Measurements from ENCODE around the gene SLC7A6.

DNA sequence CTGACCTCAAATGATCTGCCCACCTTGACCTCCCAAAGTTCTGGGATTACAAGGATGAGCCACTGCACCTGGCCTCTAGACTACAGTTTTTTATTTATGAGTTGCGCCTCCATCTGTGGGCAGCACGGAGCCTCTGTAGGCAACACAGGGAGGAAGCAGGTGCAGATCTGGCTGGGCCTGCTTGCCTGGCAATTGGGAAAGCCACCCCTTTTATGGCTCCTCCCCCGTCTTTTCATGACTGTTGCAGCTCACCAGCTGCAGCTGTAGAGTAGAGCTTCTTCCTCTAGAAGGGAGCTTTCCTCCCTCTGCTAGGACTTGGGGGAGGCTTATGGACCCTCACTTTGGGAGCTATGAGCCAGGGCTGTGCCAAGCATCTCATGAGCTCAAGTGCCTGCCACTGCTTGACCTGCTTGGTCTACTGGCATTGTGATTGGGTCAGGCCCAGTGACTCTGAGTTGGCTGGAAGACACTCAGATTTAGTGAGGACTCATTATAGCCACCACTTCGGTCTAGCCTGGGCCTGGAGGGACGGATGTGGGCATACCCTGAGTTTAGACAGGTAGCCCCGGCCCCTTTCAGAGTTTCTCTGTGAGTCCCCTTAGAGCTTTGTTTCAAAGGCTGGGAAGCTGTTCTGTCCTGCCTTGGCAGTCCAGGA lies 6.9 kb upstream of the SLC7A6 start:
- TF ChIP-seq, protein P1, sequence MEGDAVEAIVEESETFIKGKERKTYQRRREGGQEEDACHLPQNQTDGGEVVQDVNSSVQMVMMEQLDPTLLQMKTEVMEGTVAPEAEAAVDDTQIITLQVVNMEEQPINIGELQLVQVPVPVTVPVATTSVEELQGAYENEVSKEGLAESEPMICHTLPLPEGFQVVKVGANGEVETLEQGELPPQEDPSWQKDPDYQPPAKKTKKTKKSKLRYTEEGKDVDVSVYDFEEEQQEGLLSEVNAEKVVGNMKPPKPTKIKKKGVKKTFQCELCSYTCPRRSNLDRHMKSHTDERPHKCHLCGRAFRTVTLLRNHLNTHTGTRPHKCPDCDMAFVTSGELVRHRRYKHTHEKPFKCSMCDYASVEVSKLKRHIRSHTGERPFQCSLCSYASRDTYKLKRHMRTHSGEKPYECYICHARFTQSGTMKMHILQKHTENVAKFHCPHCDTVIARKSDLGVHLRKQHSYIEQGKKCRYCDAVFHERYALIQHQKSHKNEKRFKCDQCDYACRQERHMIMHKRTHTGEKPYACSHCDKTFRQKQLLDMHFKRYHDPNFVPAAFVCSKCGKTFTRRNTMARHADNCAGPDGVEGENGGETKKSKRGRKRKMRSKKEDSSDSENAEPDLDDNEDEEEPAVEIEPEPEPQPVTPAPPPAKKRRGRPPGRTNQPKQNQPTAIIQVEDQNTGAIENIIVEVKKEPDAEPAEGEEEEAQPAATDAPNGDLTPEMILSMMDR (IDR thresholded peaks at IDR 0.05 in 2 of 3, conservative IDR thresholded peaks at IDR 0.05 in 1 of 3; ENCODE audit: borderline replicate concordance in 1 of 3, insufficient read depth in 1 of 3, low read depth in 2 of 3, low read length in 2 of 3), result no peak
- TF ChIP-seq POLR2AphosphoS5 (IDR thresholded peaks at IDR 0.05; ENCODE audit: low read depth, low read length) (no peak), YY1 (IDR thresholded peaks at IDR 0.05; ENCODE audit: extremely low read depth, insufficient replicate concordance, low read depth, low read length) (no peak), ZNF274 (IDR thresholded peaks at IDR 0.05; ENCODE audit: low read depth, low read length) (no peak), RAD21 (IDR thresholded peaks at IDR 0.05; ENCODE audit: low read depth) (no peak), SP1 (IDR thresholded peaks at IDR 0.05; ENCODE audit: low read depth) (no peak), CEBPB (IDR thresholded peaks at IDR 0.05; ENCODE audit: low read depth) (no peak), POLR2A (IDR thresholded peaks at IDR 0.05; ENCODE audit: borderline replicate concordance, extremely low read depth, insufficient read depth, insufficient read length) (no peak)
- TF ChIP-seq, protein P2, sequence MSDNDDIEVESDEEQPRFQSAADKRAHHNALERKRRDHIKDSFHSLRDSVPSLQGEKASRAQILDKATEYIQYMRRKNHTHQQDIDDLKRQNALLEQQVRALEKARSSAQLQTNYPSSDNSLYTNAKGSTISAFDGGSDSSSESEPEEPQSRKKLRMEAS (IDR thresholded peaks at IDR 0.05), result no peak
- TF ChIP-seq, protein P3, sequence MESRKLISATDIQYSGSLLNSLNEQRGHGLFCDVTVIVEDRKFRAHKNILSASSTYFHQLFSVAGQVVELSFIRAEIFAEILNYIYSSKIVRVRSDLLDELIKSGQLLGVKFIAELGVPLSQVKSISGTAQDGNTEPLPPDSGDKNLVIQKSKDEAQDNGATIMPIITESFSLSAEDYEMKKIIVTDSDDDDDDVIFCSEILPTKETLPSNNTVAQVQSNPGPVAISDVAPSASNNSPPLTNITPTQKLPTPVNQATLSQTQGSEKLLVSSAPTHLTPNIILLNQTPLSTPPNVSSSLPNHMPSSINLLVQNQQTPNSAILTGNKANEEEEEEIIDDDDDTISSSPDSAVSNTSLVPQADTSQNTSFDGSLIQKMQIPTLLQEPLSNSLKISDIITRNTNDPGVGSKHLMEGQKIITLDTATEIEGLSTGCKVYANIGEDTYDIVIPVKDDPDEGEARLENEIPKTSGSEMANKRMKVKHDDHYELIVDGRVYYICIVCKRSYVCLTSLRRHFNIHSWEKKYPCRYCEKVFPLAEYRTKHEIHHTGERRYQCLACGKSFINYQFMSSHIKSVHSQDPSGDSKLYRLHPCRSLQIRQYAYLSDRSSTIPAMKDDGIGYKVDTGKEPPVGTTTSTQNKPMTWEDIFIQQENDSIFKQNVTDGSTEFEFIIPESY (IDR thresholded peaks at IDR 0.05; ENCODE audit: extremely low read depth, insufficient replicate concordance, low read length), result no peak

Data from HCT116 (cell line).